ENCODE results near the gene EMID1. TPM values are rescaled to one million over a fixed set of nuclear protein-coding genes. Genes with fewer than 3 reads are reported as not detected.

The EMID1 gene
- total RNA-seq, 1 experiment from 2014 or later: 10.0 TPM

DNA sequence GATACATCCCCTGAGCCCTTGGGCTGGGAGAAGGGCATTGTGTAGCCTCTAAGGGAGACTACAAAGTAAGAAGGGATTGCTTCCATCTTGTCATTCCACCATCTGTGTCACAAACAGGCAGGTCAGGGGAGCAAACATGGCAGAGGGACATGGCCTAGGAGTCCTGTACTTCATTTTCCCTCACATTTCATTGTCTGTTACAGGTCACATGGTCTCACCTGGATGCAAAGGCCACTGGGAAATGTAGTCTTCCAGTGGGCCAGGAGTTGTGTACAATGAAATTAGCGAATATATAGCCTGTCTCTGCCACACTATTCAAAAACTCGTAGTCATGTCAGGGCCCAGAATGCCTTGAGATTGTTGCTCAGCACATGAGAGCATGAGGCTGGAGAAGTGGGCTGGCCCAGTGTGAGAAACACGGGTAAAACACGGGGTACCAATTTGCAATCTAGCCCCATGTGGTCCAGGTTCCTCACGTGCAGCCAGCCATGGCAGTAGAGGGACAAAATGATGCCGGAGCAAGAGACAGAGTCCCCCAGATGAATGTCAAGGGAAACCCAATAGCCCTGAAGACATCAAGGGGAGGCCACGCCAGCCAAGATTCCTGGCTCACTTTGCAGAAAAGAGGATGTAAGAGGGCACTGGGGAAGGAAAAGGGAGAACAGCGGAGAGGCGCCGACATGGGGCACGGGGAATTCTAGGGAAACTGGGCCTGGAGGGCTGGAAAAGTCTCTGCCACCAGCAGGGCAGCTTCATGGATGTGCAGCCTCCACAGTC lies 47.7 kb upstream of the EMID1 start:
- TF ChIP-seq, protein P1, sequence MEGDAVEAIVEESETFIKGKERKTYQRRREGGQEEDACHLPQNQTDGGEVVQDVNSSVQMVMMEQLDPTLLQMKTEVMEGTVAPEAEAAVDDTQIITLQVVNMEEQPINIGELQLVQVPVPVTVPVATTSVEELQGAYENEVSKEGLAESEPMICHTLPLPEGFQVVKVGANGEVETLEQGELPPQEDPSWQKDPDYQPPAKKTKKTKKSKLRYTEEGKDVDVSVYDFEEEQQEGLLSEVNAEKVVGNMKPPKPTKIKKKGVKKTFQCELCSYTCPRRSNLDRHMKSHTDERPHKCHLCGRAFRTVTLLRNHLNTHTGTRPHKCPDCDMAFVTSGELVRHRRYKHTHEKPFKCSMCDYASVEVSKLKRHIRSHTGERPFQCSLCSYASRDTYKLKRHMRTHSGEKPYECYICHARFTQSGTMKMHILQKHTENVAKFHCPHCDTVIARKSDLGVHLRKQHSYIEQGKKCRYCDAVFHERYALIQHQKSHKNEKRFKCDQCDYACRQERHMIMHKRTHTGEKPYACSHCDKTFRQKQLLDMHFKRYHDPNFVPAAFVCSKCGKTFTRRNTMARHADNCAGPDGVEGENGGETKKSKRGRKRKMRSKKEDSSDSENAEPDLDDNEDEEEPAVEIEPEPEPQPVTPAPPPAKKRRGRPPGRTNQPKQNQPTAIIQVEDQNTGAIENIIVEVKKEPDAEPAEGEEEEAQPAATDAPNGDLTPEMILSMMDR (IDR thresholded peaks at IDR 0.05; ENCODE audit: insufficient read depth in 1 of 2, low read depth in 1 of 2, low read length in 1 of 2, severe bottlenecking in 1 of 2, unreplicated experiment in 1 of 2): no peak
- H3K36me3 Mint-ChIP-seq (ENCODE audit: insufficient read depth, unreplicated experiment): no peaks in the 10 kb centered on the region

DNA sequence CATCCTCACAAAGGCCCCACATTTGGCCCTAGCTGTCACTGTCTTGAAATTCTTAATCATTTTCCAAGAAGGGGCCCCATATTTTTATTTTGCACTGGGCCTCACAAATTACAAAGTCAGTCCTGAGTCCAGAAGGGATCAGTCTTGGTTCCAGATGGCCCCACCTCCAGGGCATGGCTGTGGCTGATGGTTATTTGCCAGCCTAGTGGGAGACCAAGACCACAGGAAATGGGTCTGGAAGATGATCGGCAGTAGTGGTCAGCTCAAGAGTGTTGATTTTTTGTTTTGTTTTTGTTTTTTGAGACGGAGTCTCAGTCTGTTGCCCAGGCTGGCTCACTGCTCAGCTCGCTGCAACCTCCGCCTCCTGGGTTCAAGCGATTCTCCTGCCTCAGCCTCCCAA lies 47.1 kb upstream of the EMID1 start:
- BruUV-seq (replicated peaks): no TSS peak
- intact Hi-C loops (cut with micrococcal nuclease; ENCODE audit: unreplicated experiment): loop anchor here (10.0 kb wide), 1 partner anchor 304 kb away; no protein-coding TSS in a partner anchor
- no peak overlapping the region for H3K4me3 ChIP-seq (ENCODE audit: low read depth, low read length)
- ChIA-PET POLR2A (no interaction called here), CTCF (interaction anchor here (0.6 kb wide), 1 partner anchor 135 kb away, joined by 5 read pairs; no protein-coding TSS in a partner anchor)
- TF ChIP-seq, protein P1 (IDR thresholded peaks at IDR 0.05; ENCODE audit: insufficient read depth in 1 of 2, low read depth in 1 of 2, low read length in 1 of 2, severe bottlenecking in 1 of 2, unreplicated experiment in 1 of 2): no peak
- no peaks in the 10 kb centered on the region for H3K36me3 ChIP-seq (ENCODE audit: control insufficient read depth, insufficient read depth, low read length)
- H3K27me3 Mint-ChIP-seq (ENCODE audit: insufficient read depth, unreplicated experiment): no peaks in the 10 kb centered on the region
- no peak overlapping the region for H3K27ac Mint-ChIP-seq (ENCODE audit: unreplicated experiment)
- no peaks in the 10 kb centered on the region for H3K9me3 ChIP-seq
- no peaks in the 10 kb centered on the region for H3K4me1 ChIP-seq
- no peaks in the 10 kb centered on the region for H3K9me3 Mint-ChIP-seq (ENCODE audit: unreplicated experiment)
- H3K4me1 Mint-ChIP-seq (ENCODE audit: low read depth, unreplicated experiment): peaks cover 5% of the 10 kb centered on the region
- no peak for DNase-seq
- H3K36me3 Mint-ChIP-seq (ENCODE audit: insufficient read depth, unreplicated experiment): no peaks in the 10 kb centered on the region
- no peak overlapping the region for H3K4me3 Mint-ChIP-seq (ENCODE audit: unreplicated experiment)
- no peaks in the 10 kb centered on the region for H3K27me3 ChIP-seq (replicated peaks; ENCODE audit: control insufficient read depth, insufficient read depth, low read length)

More for the DNA sequence above, 47.7 kb upstream of the EMID1 start:
- H3K27me3 Mint-ChIP-seq (ENCODE audit: insufficient read depth, unreplicated experiment): no peaks in the 10 kb centered on the region
- H3K4me3 Mint-ChIP-seq (ENCODE audit: unreplicated experiment): no peak overlapping the region
- ChIA-PET CTCF (no interaction called here), POLR2A (no interaction called here)
- no peak overlapping the region for H3K27ac Mint-ChIP-seq (ENCODE audit: unreplicated experiment)
- H3K4me3 ChIP-seq (ENCODE audit: low read depth, low read length): no peak overlapping the region
- no TSS peak for BruUV-seq (replicated peaks)
- H3K9me3 Mint-ChIP-seq (ENCODE audit: unreplicated experiment): no peaks in the 10 kb centered on the region
- no peaks in the 10 kb centered on the region for H3K9me3 ChIP-seq
- H3K4me1 Mint-ChIP-seq (ENCODE audit: low read depth, unreplicated experiment): peaks cover 5% of the 10 kb centered on the region
- no peaks in the 10 kb centered on the region for H3K27me3 ChIP-seq (replicated peaks; ENCODE audit: control insufficient read depth, insufficient read depth, low read length)
- no peaks in the 10 kb centered on the region for H3K4me1 ChIP-seq
- peak in 1 of 2 experiments; percentile 25 for DNase-seq
- intact Hi-C loops (cut with micrococcal nuclease; ENCODE audit: unreplicated experiment): loop anchor here (10.0 kb wide), 1 partner anchor 303 kb away; no protein-coding TSS in a partner anchor
- no peaks in the 10 kb centered on the region for H3K36me3 ChIP-seq (ENCODE audit: control insufficient read depth, insufficient read depth, low read length)

DNA sequence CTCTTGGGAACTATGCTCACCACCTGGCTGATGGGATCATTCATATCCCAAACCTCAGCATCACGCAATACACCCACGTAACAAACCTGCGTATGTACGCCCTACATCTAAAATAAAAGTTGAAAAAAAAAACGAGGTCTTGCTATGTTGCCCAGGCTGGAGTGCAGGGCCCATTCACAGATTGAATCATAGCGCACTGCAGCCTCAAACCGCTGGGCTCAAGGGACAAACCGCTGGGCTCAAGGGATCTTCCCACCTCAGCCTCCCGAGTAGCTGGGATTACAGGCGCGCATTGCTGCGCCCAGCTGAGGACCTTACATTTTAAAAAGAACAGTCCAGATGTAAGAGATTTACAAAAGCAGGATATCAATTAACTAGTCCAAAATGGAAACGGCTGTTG lies 41.9 kb upstream of the EMID1 start:
- no peaks in the 10 kb centered on the region for H3K27me3 Mint-ChIP-seq (ENCODE audit: insufficient read depth, unreplicated experiment)
- TF ChIP-seq, protein P1 (IDR thresholded peaks at IDR 0.05; ENCODE audit: insufficient read depth in 1 of 2, low read depth in 1 of 2, low read length in 1 of 2, severe bottlenecking in 1 of 2, unreplicated experiment in 1 of 2): no peak
- BruUV-seq (replicated peaks): no TSS peak
- CTCF ChIA-PET: no interaction called here
- no peaks in the 10 kb centered on the region for H3K9me3 Mint-ChIP-seq (ENCODE audit: unreplicated experiment)
- H3K27ac Mint-ChIP-seq (ENCODE audit: unreplicated experiment): no peak overlapping the region
- no peaks in the 10 kb centered on the region for H3K9me3 ChIP-seq
- H3K4me3 ChIP-seq (ENCODE audit: low read depth, low read length): no peak overlapping the region
- H3K4me1 Mint-ChIP-seq (ENCODE audit: low read depth, unreplicated experiment): no peaks in the 10 kb centered on the region
- H3K36me3 Mint-ChIP-seq (ENCODE audit: insufficient read depth, unreplicated experiment): no peaks in the 10 kb centered on the region
- H3K27me3 ChIP-seq (replicated peaks; ENCODE audit: control insufficient read depth, insufficient read depth, low read length): no peaks in the 10 kb centered on the region
- no peak for DNase-seq
- intact Hi-C loops (cut with micrococcal nuclease; ENCODE audit: unreplicated experiment): no loop called here
- H3K36me3 ChIP-seq (ENCODE audit: control insufficient read depth, insufficient read depth, low read length): no peaks in the 10 kb centered on the region
- no peaks in the 10 kb centered on the region for H3K4me1 ChIP-seq
- POLR2A ChIA-PET: interaction anchor here (0.6 kb wide), 1 partner anchor 26 kb away, joined by 3 read pairs; no protein-coding TSS in a partner anchor
- no peak overlapping the region for H3K4me3 Mint-ChIP-seq (ENCODE audit: unreplicated experiment)
